Measurements from ENCODE around the gene EXOC6. TPM values are rescaled to one million over a fixed set of nuclear protein-coding genes. Genes with fewer than 3 reads are reported as not detected.

Gene EXOC6
- total RNA-seq, 1 donor from 2014 or later = 19.6 TPM

DNA sequence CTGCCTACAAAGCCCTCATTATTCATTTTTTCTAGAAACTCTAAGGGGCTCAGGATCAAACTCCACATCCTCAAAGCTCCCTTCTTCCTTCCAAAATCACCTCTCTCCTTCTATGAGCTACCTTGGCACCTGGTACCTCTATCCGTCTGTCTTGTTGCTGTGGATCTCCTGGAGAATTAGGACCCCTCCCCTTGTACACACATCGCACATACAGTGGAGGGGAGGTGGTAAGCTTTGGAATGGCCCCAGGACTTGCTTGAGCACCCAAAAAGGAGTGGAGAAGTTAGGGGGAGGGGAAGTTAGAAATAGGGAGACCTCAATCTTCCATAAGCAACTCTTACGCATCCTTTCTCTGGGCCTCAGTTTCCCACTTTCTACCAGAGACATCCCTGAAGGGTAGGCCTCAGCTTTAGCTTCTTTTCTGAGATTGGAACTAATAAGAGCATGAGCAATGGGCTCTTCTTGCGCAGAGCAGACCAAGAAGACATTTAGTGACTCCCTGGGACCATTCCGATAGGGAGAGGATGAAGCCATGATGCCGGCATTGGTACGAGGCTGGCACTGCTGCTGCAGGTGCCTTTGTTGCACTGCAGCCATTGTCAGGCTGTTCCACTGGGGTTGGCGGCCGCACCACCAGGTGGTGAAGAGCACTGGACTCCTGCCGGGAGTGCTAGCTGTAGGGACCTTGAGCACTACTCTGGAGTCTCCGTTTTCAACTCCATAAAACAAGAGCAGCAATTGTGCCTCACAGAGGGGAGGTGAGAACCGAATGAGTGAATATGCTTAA, 216.7 kb downstream of the EXOC6 start:
- Histone ChIP-seq H3K27me3 (ENCODE audit: low read depth) (peaks cover 95% of the 10 kb centered on the region), H3K4me3 (no peak overlapping the region), H3K4me1 (peaks cover 32% of the 10 kb centered on the region), H3K9me3 (no peaks in the 10 kb centered on the region), H3K27ac (no peak overlapping the region), H3K36me3 (no peaks in the 10 kb centered on the region)
- intact Hi-C loops (cut with DNase I) = no loop called here
- TF ChIP-seq, protein P1, sequence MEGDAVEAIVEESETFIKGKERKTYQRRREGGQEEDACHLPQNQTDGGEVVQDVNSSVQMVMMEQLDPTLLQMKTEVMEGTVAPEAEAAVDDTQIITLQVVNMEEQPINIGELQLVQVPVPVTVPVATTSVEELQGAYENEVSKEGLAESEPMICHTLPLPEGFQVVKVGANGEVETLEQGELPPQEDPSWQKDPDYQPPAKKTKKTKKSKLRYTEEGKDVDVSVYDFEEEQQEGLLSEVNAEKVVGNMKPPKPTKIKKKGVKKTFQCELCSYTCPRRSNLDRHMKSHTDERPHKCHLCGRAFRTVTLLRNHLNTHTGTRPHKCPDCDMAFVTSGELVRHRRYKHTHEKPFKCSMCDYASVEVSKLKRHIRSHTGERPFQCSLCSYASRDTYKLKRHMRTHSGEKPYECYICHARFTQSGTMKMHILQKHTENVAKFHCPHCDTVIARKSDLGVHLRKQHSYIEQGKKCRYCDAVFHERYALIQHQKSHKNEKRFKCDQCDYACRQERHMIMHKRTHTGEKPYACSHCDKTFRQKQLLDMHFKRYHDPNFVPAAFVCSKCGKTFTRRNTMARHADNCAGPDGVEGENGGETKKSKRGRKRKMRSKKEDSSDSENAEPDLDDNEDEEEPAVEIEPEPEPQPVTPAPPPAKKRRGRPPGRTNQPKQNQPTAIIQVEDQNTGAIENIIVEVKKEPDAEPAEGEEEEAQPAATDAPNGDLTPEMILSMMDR (IDR thresholded peaks at IDR 0.05) = no peak
- no peak for DNase-seq
- ATAC-seq = no peak

DNA sequence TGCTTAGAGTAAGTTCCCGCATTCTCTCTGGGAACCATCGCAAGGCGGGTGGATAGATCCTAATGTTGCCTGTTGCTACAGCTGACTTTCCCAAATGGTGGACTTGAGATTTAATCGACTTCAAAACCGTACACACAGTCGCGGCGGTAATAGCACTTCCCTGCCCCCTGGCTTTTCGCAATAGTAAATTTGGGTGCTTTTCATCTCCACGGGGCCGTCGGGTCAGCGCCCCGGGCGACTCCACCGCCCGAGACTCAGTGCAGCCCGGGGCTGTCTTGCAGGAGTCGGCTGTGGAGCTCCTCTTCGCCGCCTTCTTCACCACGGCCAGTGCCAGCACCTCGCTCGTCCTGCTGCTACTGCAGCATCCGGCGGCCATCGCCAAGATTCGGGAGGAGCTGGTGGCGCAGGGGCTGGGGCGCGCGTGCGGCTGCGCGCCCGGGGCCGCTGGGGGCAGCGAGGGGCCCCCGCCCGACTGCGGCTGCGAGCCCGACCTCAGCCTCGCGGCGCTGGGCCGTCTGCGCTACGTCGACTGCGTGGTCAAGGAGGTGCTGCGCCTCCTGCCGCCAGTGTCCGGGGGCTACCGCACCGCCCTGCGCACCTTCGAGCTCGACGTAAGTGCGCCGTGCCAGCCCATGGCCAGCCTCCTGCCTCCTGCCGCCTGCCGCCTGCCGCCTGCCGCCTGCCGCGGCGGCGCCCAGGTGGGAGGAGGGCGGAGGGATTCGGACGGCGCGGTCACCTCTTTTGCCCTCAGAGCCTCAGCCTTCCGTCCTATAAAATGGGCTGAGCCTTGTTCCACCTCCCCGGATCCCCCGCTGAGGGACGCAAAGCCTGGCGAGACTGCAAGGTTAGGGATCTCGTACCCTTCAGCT, 217.6 kb downstream of the EXOC6 start:
- H3K36me3 ChIP-seq = no peaks in the 10 kb centered on the region
- H3K4me1 ChIP-seq = peaks cover 32% of the 10 kb centered on the region
- TF ChIP-seq, protein P1 (IDR thresholded peaks at IDR 0.05) = no peak
- DNase-seq = no peak
- ATAC-seq = no peak
- H3K9me3 ChIP-seq = no peaks in the 10 kb centered on the region
- intact Hi-C loops (cut with DNase I) = no loop called here
- H3K27me3 ChIP-seq (ENCODE audit: low read depth) = peaks cover 93% of the 10 kb centered on the region
- H3K27ac ChIP-seq = no peak overlapping the region
- H3K4me3 ChIP-seq = no peak overlapping the region

GRCh38 chr10:93066544-93066913, 218.2 kb downstream of the EXOC6 start:
- Histone ChIP-seq H3K27me3 (ENCODE audit: low read depth) (peaks cover 87% of the 10 kb centered on the region), H3K27ac (no peak overlapping the region), H3K9me3 (no peaks in the 10 kb centered on the region), H3K36me3 (no peaks in the 10 kb centered on the region), H3K4me1 (peaks cover 27% of the 10 kb centered on the region), H3K4me3 (no peak overlapping the region)
- TF ChIP-seq, protein P1 (IDR thresholded peaks at IDR 0.05) = no peak
- ATAC-seq = no peak
- no peak for DNase-seq
- intact Hi-C loops (cut with DNase I) = no loop called here

GRCh38 chr10:93067443-93068365, 219.4 kb downstream of the EXOC6 start:
- Histone ChIP-seq H3K27me3 (ENCODE audit: low read depth) (peaks cover 86% of the 10 kb centered on the region), H3K4me3 (no peak overlapping the region), H3K27ac (no peak overlapping the region), H3K36me3 (no peaks in the 10 kb centered on the region), H3K9me3 (no peaks in the 10 kb centered on the region), H3K4me1 (peaks cover 27% of the 10 kb centered on the region)
- intact Hi-C loops (cut with DNase I) = no loop called here
- DNase-seq (no peak), ATAC-seq (no peak)
- TF ChIP-seq, protein P1 (IDR thresholded peaks at IDR 0.05) = no peak

All from lower lobe of right lung (tissue), 2 donors.